WTC11 (cell line): Measurements from ENCODE around the gene SNRPD3. TPM values are rescaled to one million over a fixed set of nuclear protein-coding genes. Genes with fewer than 3 reads are reported as not detected.

Source experiments
- ATAC-seq: fragments of 200-7000 bp; cut with Tn5 transposase; 2 replicates; pipeline ENCODE4 v1.10.0; 2021; ENCODE audit warnings: mild to moderate bottlenecking, moderate library complexity
- CTCF ChIA-PET: fragments of 300-600 bp; sonication (Branson Sonifier 250); formaldehyde crosslinking; loops from one replicate; lab custom pipeline; 2021; ENCODE audit warnings: antibody characterized with exemption; lab: Charles Lee
- POLR2A ChIA-PET: fragments of 350-600 bp; sonication (Branson Sonifier 250); formaldehyde crosslinking; loops from one replicate; lab custom pipeline; 2021; ENCODE audit warnings: antibody characterized with exemption; lab: Charles Lee
- DNase-seq: peaks from one replicate; pipeline ENCODE4 v3.0.0; 2021; ENCODE audit warnings: low spot score
- H3K27ac Mint-ChIP-seq: 2 replicates; pipeline ENCODE4 v1.8.0; 2021; ENCODE audit warnings: mixed read lengths
- H3K27me3 Mint-ChIP-seq: 2 replicates; pipeline ENCODE4 v1.8.0; 2021; ENCODE audit warnings: low read depth, mild to moderate bottlenecking, moderate library complexity, mixed read lengths
- H3K36me3 Mint-ChIP-seq: 2 replicates; pipeline ENCODE4 v1.8.0; 2021; ENCODE audit warnings: mixed read lengths
- H3K4me1 Mint-ChIP-seq: 2 replicates; pipeline ENCODE4 v1.8.0; 2022; ENCODE audit warnings: mixed read lengths
- H3K4me3 Mint-ChIP-seq: 2 replicates; pipeline ENCODE4 v1.8.0; 2021; ENCODE audit warnings: mild to moderate bottlenecking, moderate library complexity, mixed read lengths
- H3K9me3 Mint-ChIP-seq: 2 replicates; pipeline ENCODE4 v1.8.0; 2021; ENCODE audit warnings: mixed read lengths
- ESRRA ChIP-seq: sonication (generic); formaldehyde crosslinking; IDR thresholded peaks from 2 replicates; pipeline ENCODE4 v1.8.1; 2022; ENCODE audit warnings: mild to moderate bottlenecking, missing genetic modification reagents, borderline replicate concordance
- JUN ChIP-seq: sonication (generic); formaldehyde crosslinking; IDR thresholded peaks from 2 replicates; pipeline ENCODE4 v1.8.0; 2023; ENCODE audit warnings: mild to moderate bottlenecking, missing genetic modification reagents
- NR1H2 ChIP-seq: sonication (generic); formaldehyde crosslinking; IDR thresholded peaks from 2 replicates; pipeline ENCODE4 v1.9.0; 2021; ENCODE audit warnings: mild to moderate bottlenecking, moderate library complexity, missing genetic modification reagents
- NR2C2 ChIP-seq: sonication (generic); formaldehyde crosslinking; IDR thresholded peaks from 2 replicates; pipeline ENCODE4 v1.8.0; 2022; ENCODE audit warnings: mild to moderate bottlenecking, missing genetic modification reagents
- RORB ChIP-seq: fragments of 250-450 bp; sonication (Bioruptor Pico); IDR thresholded peaks from 2 replicates; pipeline ENCODE4 v1.9.0; 2021; ENCODE audit warnings: mild to moderate bottlenecking
- SMAD4 ChIP-seq: sonication (generic); formaldehyde crosslinking; IDR thresholded peaks from 2 replicates; pipeline ENCODE4 v1.8.0; 2022; ENCODE audit warnings: mild to moderate bottlenecking, missing genetic modification reagents
- SOX15 ChIP-seq: fragments of 250-450 bp; sonication (Bioruptor Pico); IDR thresholded peaks from 2 replicates; pipeline ENCODE4 v1.9.0; 2021; ENCODE audit warnings: mild to moderate bottlenecking
- TCF7 ChIP-seq: sonication (generic); formaldehyde crosslinking; IDR thresholded peaks from 2 replicates; pipeline ENCODE4 v1.8.0; 2022; ENCODE audit warnings: mild to moderate bottlenecking, low read depth, missing genetic modification reagents, moderate library complexity
- TP53 ChIP-seq: sonication (generic); formaldehyde crosslinking; IDR thresholded peaks from 2 replicates; pipeline ENCODE4 v1.8.1; 2023; ENCODE audit warnings: mild to moderate bottlenecking, missing genetic modification reagents
- ZNF219 ChIP-seq: sonication (generic); formaldehyde crosslinking; IDR thresholded peaks from 2 replicates; pipeline ENCODE4 v1.8.0; 2023; ENCODE audit warnings: missing genetic modification reagents, mild to moderate bottlenecking, borderline replicate concordance
- ZNF317 ChIP-seq: sonication (generic); formaldehyde crosslinking; IDR thresholded peaks from 2 replicates; pipeline ENCODE4 v1.8.1; 2023; ENCODE audit warnings: low read depth, mild to moderate bottlenecking, moderate library complexity, missing genetic modification reagents, borderline replicate concordance
- ZNF396 ChIP-seq: fragments of 250-450 bp; sonication (Bioruptor Pico); IDR thresholded peaks from 2 replicates; pipeline ENCODE4 v1.8.0; 2021; ENCODE audit warnings: mild to moderate bottlenecking, moderate library complexity, borderline replicate concordance
- total RNA-seq: library from RNA; stranded (reverse); gene quantifications from 3 replicates; pipeline ENCODE4 v1.2.3, GENCODE V29; 2021
- TF ChIP-seq, protein P1 (sequence below): sonication (generic); formaldehyde crosslinking; IDR thresholded peaks from 2 replicates; pipeline ENCODE4 v1.8.1; 2023; ENCODE audit warnings: mild to moderate bottlenecking, missing genetic modification reagents, borderline replicate concordance
- TF ChIP-seq, protein P2 (sequence below): sonication (generic); formaldehyde crosslinking; IDR thresholded peaks from 2 replicates; pipeline ENCODE4 v1.8.0; 2023; ENCODE audit warnings: missing genetic modification reagents
- TF ChIP-seq, protein P3 (sequence below): sonication (generic); formaldehyde crosslinking; IDR thresholded peaks from 2 replicates; pipeline ENCODE4 v1.8.0; 2023; ENCODE audit warnings: missing genetic modification reagents, mild to moderate bottlenecking, borderline replicate concordance
- TF ChIP-seq, protein P4 (sequence below): sonication (generic); formaldehyde crosslinking; IDR thresholded peaks from 2 replicates; pipeline ENCODE4 v1.8.0; 2022; ENCODE audit warnings: mild to moderate bottlenecking, missing genetic modification reagents
- TF ChIP-seq, protein P5 (sequence below): fragments of 200-600 bp; IDR thresholded peaks from 2 replicates; pipeline ENCODE4 v1.8.0; 2022; ENCODE audit warnings: antibody characterized with exemption

Gene SNRPD3
- total RNA-seq, 1 experiment from 2014 or later: 198 TPM

DNA sequence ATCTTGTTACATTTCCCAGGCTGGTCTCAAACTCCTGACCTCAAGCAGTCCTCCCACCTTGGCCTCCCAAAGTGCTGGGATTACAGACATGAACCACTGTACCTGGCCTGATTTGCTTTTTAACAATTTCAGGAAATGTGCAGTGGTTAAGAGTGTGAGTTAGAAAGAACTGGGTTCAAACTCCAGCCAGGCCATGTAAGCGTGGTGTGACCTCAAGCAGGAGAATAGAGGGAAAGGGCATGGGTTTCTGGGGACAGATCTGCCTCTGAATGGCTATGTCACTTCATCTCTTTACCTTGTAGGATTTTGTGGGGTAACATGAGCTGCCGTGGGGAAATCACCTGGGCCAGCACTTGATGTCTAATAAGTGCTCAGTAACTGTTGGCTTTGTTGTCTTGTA is 9.3 kb downstream of the SNRPD3 start (continued):
- TF ChIP-seq, protein P1, sequence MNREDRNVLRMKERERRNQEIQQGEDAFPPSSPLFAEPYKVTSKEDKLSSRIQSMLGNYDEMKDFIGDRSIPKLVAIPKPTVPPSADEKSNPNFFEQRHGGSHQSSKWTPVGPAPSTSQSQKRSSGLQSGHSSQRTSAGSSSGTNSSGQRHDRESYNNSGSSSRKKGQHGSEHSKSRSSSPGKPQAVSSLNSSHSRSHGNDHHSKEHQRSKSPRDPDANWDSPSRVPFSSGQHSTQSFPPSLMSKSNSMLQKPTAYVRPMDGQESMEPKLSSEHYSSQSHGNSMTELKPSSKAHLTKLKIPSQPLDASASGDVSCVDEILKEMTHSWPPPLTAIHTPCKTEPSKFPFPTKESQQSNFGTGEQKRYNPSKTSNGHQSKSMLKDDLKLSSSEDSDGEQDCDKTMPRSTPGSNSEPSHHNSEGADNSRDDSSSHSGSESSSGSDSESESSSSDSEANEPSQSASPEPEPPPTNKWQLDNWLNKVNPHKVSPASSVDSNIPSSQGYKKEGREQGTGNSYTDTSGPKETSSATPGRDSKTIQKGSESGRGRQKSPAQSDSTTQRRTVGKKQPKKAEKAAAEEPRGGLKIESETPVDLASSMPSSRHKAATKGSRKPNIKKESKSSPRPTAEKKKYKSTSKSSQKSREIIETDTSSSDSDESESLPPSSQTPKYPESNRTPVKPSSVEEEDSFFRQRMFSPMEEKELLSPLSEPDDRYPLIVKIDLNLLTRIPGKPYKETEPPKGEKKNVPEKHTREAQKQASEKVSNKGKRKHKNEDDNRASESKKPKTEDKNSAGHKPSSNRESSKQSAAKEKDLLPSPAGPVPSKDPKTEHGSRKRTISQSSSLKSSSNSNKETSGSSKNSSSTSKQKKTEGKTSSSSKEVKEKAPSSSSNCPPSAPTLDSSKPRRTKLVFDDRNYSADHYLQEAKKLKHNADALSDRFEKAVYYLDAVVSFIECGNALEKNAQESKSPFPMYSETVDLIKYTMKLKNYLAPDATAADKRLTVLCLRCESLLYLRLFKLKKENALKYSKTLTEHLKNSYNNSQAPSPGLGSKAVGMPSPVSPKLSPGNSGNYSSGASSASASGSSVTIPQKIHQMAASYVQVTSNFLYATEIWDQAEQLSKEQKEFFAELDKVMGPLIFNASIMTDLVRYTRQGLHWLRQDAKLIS: no peak
- TF ChIP-seq NR1H2 (CRISPR knock-in tag) (no peak), ZNF317 (CRISPR knock-in tag) (no peak), TP53 (CRISPR knock-in tag) (no peak)
- TF ChIP-seq, protein P2, sequence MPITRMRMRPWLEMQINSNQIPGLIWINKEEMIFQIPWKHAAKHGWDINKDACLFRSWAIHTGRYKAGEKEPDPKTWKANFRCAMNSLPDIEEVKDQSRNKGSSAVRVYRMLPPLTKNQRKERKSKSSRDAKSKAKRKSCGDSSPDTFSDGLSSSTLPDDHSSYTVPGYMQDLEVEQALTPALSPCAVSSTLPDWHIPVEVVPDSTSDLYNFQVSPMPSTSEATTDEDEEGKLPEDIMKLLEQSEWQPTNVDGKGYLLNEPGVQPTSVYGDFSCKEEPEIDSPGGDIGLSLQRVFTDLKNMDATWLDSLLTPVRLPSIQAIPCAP (CRISPR knock-in tag): no peak

DNA sequence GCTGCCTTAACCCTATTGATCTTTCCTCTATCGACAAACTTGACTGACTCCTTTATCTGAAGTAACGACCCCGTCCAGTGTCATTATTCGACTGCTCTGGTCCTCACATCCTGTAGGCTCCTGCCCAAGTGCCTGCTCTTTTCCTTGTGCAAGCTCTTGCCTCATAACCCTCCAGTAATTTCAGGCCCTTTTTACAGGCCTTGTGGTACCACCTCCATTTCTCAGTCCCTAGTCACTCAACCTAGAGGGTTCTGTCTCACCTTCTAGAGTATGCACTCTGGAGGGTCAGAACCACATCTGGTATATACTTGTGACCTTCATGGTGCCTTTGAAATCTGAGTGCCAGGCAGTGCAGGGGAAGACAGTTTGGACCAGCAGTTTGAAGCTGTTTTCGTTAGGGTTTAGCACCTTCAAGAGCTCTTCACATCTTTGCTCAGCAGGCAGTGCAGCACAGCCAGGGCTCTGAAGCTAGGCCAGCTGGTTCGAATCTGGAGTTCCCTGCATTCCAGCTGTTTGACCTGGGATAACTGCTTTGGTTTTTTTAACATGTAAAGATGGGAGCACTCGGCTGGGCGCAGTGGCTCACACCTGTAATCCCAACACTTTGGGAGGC is 11.2 kb downstream of the SNRPD3 start:
- H3K9me3 Mint-ChIP-seq: no peaks in the 10 kb centered on the region
- ChIA-PET POLR2A (interaction anchor here (0.7 kb wide), 1 partner anchor 17 kb away, joined by 3 read pairs; no protein-coding TSS in a partner anchor), CTCF (interaction anchor here (0.7 kb wide), 1 partner anchor 145 kb away, joined by 5 read pairs; no protein-coding TSS in a partner anchor)
- no peak for TF ChIP-seq JUN (CRISPR knock-in tag)
- ATAC-seq: no peak
- no peak for DNase-seq
- no peaks in the 10 kb centered on the region for H3K4me1 Mint-ChIP-seq
- H3K27me3 Mint-ChIP-seq: no peaks in the 10 kb centered on the region
- no peak overlapping the region for H3K4me3 Mint-ChIP-seq
- peaks cover 53% of the 10 kb centered on the region for H3K36me3 Mint-ChIP-seq
- peak overlapping the region; percentile 51; the same call in 1 of the 2 replicates for H3K27ac Mint-ChIP-seq

DNA sequence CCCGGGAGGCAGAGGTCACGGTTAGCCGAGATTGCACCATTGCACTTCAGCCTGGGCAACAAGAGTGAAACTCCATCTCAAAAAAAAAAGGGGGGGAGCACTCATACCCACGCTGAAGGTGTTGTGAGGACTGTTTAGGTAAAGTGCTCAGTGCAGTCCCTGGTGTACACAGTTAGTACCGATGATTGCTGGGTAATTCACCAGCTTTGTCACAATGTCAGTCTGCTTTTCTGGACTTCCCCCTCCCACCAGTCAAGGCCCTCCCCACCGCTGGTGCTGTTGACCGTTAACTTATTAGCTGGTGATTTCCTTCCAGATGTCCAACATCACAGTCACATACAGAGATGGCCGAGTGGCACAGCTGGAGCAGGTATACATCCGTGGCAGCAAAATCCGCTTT is 11.9 kb downstream of the SNRPD3 start:
- no peaks in the 10 kb centered on the region for H3K27me3 Mint-ChIP-seq
- DNase-seq (no peak), ATAC-seq (no peak)
- CTCF ChIA-PET: interaction anchor here (0.7 kb wide), 1 partner anchor 145 kb away, joined by 5 read pairs; no protein-coding TSS in a partner anchor
- peaks cover 57% of the 10 kb centered on the region for H3K36me3 Mint-ChIP-seq
- POLR2A ChIA-PET: no interaction called here
- no peak overlapping the region for H3K27ac Mint-ChIP-seq
- no peak overlapping the region for H3K4me3 Mint-ChIP-seq
- H3K4me1 Mint-ChIP-seq: no peaks in the 10 kb centered on the region
- no peak for TF ChIP-seq ESRRA
- TF ChIP-seq ZNF219 (CRISPR knock-in tag): no peak
- TF ChIP-seq SMAD4: no peak
- no peak for TF ChIP-seq SOX15
- TF ChIP-seq, protein P3, sequence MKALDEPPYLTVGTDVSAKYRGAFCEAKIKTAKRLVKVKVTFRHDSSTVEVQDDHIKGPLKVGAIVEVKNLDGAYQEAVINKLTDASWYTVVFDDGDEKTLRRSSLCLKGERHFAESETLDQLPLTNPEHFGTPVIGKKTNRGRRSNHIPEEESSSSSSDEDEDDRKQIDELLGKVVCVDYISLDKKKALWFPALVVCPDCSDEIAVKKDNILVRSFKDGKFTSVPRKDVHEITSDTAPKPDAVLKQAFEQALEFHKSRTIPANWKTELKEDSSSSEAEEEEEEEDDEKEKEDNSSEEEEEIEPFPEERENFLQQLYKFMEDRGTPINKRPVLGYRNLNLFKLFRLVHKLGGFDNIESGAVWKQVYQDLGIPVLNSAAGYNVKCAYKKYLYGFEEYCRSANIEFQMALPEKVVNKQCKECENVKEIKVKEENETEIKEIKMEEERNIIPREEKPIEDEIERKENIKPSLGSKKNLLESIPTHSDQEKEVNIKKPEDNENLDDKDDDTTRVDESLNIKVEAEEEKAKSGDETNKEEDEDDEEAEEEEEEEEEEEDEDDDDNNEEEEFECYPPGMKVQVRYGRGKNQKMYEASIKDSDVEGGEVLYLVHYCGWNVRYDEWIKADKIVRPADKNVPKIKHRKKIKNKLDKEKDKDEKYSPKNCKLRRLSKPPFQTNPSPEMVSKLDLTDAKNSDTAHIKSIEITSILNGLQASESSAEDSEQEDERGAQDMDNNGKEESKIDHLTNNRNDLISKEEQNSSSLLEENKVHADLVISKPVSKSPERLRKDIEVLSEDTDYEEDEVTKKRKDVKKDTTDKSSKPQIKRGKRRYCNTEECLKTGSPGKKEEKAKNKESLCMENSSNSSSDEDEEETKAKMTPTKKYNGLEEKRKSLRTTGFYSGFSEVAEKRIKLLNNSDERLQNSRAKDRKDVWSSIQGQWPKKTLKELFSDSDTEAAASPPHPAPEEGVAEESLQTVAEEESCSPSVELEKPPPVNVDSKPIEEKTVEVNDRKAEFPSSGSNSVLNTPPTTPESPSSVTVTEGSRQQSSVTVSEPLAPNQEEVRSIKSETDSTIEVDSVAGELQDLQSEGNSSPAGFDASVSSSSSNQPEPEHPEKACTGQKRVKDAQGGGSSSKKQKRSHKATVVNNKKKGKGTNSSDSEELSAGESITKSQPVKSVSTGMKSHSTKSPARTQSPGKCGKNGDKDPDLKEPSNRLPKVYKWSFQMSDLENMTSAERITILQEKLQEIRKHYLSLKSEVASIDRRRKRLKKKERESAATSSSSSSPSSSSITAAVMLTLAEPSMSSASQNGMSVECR (CRISPR knock-in tag): no peak
- H3K9me3 Mint-ChIP-seq: no peaks in the 10 kb centered on the region

DNA sequence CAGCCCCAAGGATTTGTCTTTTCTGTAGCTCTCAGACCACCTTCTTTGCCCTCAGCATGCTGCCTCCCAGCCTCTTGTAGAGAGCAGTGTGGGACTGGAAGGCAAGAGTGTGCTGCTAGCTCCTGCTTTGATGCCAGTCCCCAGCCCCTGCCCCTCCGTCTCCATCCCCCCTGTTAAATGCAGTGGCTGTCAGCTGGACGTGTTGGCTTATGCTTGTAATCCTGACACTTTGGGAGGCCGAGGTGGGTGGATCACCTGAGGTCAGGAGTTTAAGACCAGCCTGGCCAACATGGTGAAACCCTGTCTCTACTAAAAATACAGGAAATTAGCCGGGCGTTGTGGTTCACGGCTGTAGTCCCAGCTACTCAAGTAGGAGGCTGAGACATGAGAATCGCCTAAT is 15.5 kb downstream of the SNRPD3 start:
- Mint-ChIP-seq H3K4me1 (no peaks in the 10 kb centered on the region), H3K4me3 (no peak overlapping the region), H3K9me3 (no peaks in the 10 kb centered on the region), H3K27me3 (no peaks in the 10 kb centered on the region), H3K27ac (no peak overlapping the region), H3K36me3 (peaks cover 73% of the 10 kb centered on the region)
- DNase-seq (no peak), ATAC-seq (no peak)
- ChIA-PET CTCF (interaction anchor here (0.6 kb wide), 1 partner anchor 48 kb away, joined by 4 read pairs; no protein-coding TSS in a partner anchor), POLR2A (interaction anchor here (0.6 kb wide), 1 partner anchor 35 kb away, joined by 5 read pairs; no protein-coding TSS in a partner anchor)
- TF ChIP-seq, protein P4, sequence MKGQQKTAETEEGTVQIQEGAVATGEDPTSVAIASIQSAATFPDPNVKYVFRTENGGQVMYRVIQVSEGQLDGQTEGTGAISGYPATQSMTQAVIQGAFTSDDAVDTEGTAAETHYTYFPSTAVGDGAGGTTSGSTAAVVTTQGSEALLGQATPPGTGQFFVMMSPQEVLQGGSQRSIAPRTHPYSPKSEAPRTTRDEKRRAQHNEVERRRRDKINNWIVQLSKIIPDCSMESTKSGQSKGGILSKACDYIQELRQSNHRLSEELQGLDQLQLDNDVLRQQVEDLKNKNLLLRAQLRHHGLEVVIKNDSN (CRISPR knock-in tag): no peak
- TF ChIP-seq ESRRA: no peak
- TF ChIP-seq, protein P5, sequence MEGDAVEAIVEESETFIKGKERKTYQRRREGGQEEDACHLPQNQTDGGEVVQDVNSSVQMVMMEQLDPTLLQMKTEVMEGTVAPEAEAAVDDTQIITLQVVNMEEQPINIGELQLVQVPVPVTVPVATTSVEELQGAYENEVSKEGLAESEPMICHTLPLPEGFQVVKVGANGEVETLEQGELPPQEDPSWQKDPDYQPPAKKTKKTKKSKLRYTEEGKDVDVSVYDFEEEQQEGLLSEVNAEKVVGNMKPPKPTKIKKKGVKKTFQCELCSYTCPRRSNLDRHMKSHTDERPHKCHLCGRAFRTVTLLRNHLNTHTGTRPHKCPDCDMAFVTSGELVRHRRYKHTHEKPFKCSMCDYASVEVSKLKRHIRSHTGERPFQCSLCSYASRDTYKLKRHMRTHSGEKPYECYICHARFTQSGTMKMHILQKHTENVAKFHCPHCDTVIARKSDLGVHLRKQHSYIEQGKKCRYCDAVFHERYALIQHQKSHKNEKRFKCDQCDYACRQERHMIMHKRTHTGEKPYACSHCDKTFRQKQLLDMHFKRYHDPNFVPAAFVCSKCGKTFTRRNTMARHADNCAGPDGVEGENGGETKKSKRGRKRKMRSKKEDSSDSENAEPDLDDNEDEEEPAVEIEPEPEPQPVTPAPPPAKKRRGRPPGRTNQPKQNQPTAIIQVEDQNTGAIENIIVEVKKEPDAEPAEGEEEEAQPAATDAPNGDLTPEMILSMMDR: no peak
- TF ChIP-seq TCF7 (CRISPR knock-in tag): no peak
- TF ChIP-seq ZNF317 (CRISPR knock-in tag): no peak
- TF ChIP-seq RORB (CRISPR knock-in tag): no peak
- no peak for TF ChIP-seq ZNF396 (CRISPR knock-in tag)
- no peak for TF ChIP-seq SOX15
- no peak for TF ChIP-seq NR2C2 (CRISPR knock-in tag)
